GM21381 (cell line): ENCODE measurements around the gene SSR1.

Experiments
- ATAC-seq: cut with Tn5 transposase; IDR thresholded peaks from one replicate; pipeline ENCODE4 v1.9.1; 2021; ENCODE audit warnings: mild to moderate bottlenecking, moderate library complexity; ENCODE audit not compliant: unreplicated experiment

SSR1 gene

DNA sequence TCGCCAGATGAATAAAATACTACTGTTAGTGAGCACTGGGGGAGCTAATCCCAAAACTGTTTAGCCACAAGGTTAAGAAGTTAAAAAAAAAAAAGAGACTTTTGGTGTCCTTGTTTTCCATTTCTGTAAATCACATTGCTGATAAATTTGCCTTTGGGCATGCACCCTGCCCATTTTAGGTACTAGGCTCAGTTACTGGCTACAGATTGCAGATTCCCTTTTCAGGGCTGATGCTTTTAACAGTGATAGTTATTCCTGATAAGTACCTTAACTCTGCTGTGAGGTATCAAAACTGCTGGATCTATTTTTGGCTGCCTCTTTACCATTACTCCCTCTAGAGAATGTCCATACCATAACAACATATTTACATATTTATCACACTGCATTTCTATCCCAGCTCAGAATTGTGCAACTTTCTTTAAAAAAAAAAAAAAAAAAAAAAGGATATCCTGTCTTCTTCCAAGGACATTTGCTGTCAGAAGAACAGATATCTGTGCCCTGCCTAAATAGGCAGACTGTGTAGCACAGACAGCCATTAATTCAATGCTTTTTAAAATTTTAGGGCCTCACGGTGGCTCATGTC lies 94.5 kb downstream of the SSR1 start:
- ATAC-seq, result no peak
